Kidney epithelial cell (primary cell): ENCODE measurements around the gene IGFBP2. TPM values are rescaled to one million over a fixed set of nuclear protein-coding genes. Genes with fewer than 3 reads are reported as not detected.

Experiments used
- DNase-seq: peaks from one replicate; pipeline ENCODE4 v3.0.0-alpha.2; 2010; ENCODE audit warnings: low read depth
- H3K27me3 ChIP-seq: 2 replicates; pipeline ENCODE4 v1.6.0; 2011; ENCODE audit warnings: low read length; ENCODE audit not compliant: control insufficient read depth, insufficient read depth
- H3K36me3 ChIP-seq: 2 replicates; pipeline ENCODE4 v1.5.1; 2011; ENCODE audit warnings: low read length; ENCODE audit not compliant: control insufficient read depth, insufficient read depth
- H3K4me3 ChIP-seq: 2 replicates; pipeline ENCODE4 v1.5.1; 2011; ENCODE audit warnings: low read depth, mild to moderate bottlenecking, control low read depth, low read length
- CTCF ChIP-seq: IDR thresholded peaks from 2 replicates; pipeline ENCODE4 v1.5.1; 2011; ENCODE audit warnings: mild to moderate bottlenecking, moderate library complexity, low read length, control low read depth, inconsistent platforms; ENCODE audit not compliant: insufficient read depth, poor library complexity, severe bottlenecking
- total RNA-seq: library from RNA; depleted of rRNA; stranded (reverse); fragments of >200 nt; gene quantifications from 2 replicates; pipeline ENCODE4 v1.2.3, GENCODE V29; 2015

IGFBP2 gene
- total RNA-seq, 1 donor from 2014 or later, result 298 TPM

- Histone ChIP-seq H3K4me3 (peak overlapping the region; percentile 53), H3K27me3 (no peaks in the 10 kb centered on the region), H3K36me3 (no peaks in the 10 kb centered on the region)
- no peak for DNase-seq
- no peak for TF ChIP-seq CTCF
These were observed 61.0 kb downstream of the IGFBP2 start for GRCh38 chr2:216694082-216694825.

- H3K27me3 ChIP-seq, result no peaks in the 10 kb centered on the region
- no peak for DNase-seq
- no peaks in the 10 kb centered on the region for H3K36me3 ChIP-seq
- peak overlapping the region; percentile 53 for H3K4me3 ChIP-seq
- no peak for TF ChIP-seq CTCF
These were observed 61.6 kb downstream of the IGFBP2 start for GRCh38 chr2:216694826-216695217.

GRCh38 chr2:216695401-216695821 lies 62.2 kb downstream of the IGFBP2 start, which contains the start of gene IGFBP5:
Gene IGFBP5, minus strand, starts transcription at chr2:216695549. Its CDS starts 774 bp downstream, at chr2:216694775.
- Histone ChIP-seq H3K27me3 (no peaks in the 10 kb centered on the region), H3K36me3 (no peaks in the 10 kb centered on the region), H3K4me3 (peak within 1 kb of the TSS; percentile 53)
- no peak for DNase-seq
- TF ChIP-seq CTCF, result peak; percentile 36

- H3K27me3 ChIP-seq, result no peaks in the 10 kb centered on the region
- H3K4me3 ChIP-seq, result no peak overlapping the region
- no peak for DNase-seq
- no peak for TF ChIP-seq CTCF
- no peaks in the 10 kb centered on the region for H3K36me3 ChIP-seq
These were observed 63.1 kb downstream of the IGFBP2 start for GRCh38 chr2:216696321-216696720.

GRCh38 chr2:216696751-216697560 lies 63.7 kb downstream of the IGFBP2 start:
- Histone ChIP-seq H3K36me3 (no peaks in the 10 kb centered on the region), H3K4me3 (no peak overlapping the region), H3K27me3 (no peaks in the 10 kb centered on the region)
- no peak for DNase-seq
- peak; percentile 65 for TF ChIP-seq CTCF
